GM21390 (cell line): ENCODE measurements around the gene VCAN.
"Not testable (repeated sequence)": the region's sequence is repeated elsewhere in the genome, so short reads cannot be mapped to it uniquely, and the experiment has no call there.

ENCODE experiments used
- ATAC-seq: cut with Tn5 transposase; IDR thresholded peaks from one replicate; pipeline ENCODE4 v1.9.1; 2021; ENCODE audit not compliant: unreplicated experiment

VCAN gene

DNA sequence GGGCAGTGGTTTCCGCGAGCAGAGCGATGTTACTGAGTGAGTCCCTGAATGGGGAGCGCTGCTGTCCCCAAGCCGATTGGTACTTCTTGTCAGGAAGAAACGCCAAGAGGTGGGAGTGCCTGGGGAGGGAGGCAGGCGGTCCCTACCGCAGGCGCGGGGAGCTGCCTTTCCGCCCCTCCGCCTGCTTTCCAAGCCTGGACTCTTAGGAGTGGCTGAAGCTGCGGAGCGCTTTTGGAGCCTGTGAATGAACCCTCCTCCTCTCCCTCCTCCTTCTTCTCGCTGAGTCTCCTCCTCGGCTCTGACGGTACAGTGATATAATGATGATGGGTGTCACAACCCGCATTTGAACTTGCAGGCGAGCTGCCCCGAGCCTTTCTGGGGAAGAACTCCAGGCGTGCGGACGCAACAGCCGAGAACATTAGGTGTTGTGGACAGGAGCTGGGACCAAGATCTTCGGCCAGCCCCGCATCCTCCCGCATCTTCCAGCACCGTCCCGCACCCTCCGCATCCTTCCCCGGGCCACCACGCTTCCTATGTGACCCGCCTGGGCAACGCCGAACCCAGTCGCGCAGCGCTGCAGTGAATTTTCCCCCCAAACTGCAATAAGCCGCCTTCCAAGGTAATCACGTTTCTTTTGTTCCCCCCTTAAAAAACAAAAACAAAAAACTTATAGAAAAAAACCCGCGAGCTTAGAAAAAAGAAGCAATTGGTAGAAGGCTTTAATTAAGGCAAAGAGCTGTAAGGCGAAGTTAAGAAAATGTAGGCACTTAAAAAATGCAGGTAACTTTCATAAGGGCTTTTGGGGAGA, at the start of gene VCAN:
TSS of gene VCAN (plus strand) at position 340 of the 808 bp plus-strand sequence. CDS start 11,775 bp downstream, outside the sequence.
- ATAC-seq = no peak

- ATAC-seq = no peak
Observed at GRCh38 chr5:83422284-83422683, 49.3 kb upstream of the VCAN start.

- peak; percentile 54 for ATAC-seq
Observed at GRCh38 chr5:83426855-83427254, 44.7 kb upstream of the VCAN start.

DNA sequence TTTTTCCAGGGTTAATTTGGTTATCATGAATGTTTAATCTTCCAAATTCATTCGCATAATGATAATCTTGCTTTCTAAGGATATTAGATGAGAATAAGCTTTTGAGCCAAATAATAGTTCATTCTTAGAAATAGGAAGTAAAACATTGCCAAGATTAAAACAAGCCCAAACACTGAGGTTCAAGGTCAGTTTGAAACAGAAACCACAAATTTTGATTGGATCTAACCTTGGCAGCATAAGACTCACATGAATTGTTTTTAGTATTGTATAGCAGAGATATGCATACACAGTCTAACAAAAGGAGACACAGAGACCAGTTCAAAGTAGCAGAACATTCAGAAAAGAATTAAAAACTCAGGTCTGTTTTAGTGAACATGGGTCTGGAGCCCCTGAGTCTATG, 43.4 kb upstream of the VCAN start:
- no peak for ATAC-seq

GRCh38 chr5:83428890-83429289, 42.7 kb upstream of the VCAN start:
- ATAC-seq = no peak

GRCh38 chr5:83430130-83431010, 41.2 kb upstream of the VCAN start:
- ATAC-seq = peak; percentile 61

GRCh38 chr5:83433891-83434290, 37.7 kb upstream of the VCAN start:
- ATAC-seq = no peak

- ATAC-seq = no peak
Observed at GRCh38 chr5:83434946-83435345, 36.6 kb upstream of the VCAN start.

DNA sequence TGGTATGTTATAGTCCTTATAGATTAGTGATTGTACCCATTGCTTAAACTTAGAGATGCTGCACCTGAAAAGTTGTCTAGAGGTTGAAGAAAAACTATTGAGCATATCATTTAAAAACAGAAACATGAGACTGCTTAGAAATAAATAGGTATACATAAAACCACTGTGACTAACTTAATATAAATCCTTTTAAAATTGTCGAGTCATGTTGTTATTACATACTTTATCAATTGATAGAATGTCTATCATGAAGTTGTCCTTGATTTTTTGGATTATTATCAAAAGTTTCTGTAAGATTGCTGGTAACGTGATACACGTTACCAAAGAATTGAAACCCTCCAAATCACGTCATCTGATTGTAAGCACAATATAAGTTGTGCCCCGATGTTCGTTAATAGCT, 35.3 kb upstream of the VCAN start:
- ATAC-seq = no peak

- ATAC-seq = not testable (repeated sequence)
Observed at GRCh38 chr5:83437697-83438096, 33.8 kb upstream of the VCAN start.

GRCh38 chr5:83440826-83441225, 30.7 kb upstream of the VCAN start:
- no peak for ATAC-seq

DNA sequence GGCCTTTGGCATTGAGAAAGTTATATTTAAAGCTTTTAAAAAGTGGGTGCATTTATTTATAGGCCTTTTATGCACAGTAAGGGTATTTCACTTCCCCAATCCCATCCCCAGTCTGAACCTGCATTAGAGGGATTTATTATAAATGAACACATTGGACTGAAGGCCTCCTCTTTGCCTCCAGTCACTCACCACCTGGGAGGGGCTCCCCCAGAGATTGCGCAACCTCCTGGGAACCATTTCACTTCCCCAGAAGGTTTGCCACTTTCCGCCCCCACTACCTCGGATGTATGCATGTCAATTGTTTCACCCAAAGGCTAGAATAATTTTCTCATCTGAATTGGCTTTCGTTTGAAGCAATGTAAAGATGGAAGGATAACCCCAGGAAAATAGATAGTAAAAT, 29.8 kb upstream of the VCAN start:
- ATAC-seq = peak; percentile 90

GRCh38 chr5:83443534-83443933, 28.0 kb upstream of the VCAN start:
- no peak for ATAC-seq

DNA sequence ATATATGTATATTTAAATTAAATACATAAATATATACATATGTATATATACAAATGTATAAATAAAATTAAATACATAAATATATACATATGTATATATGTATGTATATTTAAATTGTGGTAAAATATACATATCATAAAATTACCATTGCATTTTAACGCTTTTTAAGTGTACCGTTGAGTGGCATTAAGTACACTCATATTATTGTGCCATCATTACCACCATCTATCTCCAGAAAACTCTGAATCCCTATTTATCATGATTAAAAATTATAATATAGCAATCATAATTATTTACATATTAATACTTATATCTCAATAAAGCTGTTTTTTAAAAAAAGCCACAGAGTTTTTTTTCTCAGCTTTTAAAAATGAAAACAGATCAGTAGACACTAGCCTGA, 27.1 kb upstream of the VCAN start:
- no peak for ATAC-seq

GRCh38 chr5:83446253-83446947, 25.1 kb upstream of the VCAN start:
- ATAC-seq = no peak

- ATAC-seq = no peak
Observed at GRCh38 chr5:83447533-83447932, 24.0 kb upstream of the VCAN start.

DNA sequence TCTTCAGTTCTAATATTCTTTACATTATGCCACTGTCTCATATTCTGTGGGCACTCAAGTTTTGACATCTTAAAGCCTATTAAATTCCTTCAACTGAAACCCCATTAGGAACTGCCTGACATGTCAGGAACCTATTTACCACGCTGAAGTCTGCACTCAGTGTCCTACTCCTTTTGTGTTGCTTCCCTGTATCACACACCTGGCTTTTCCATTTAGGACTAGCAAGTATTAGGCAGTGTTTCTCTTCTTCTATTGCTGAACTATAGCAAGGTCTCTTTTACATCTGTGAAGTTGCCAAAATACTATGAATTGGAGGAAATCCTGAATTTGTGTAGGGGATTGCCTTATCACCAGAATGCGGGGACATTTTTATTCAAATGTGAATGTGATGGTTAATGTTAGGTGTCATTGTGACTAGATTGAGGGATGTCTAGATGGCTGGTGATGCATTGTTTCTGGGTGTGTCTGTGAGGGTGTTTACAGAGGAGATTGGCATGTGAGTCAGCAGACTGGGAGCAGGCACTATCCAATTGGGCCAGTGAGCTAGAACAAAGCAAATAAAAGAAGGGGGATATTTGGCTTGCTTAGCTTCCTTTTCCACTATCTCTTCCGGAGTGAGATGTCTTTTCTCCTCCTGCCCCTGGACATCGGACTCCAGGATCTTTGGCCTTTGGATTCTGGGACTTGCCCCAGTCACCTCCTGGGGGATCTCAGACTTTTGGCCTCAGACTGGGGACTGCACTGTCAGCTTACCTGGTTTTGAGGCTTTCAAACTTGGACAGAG, 21.2 kb upstream of the VCAN start:
- ATAC-seq = no peak

GRCh38 chr5:83450967-83451248, 20.6 kb upstream of the VCAN start:
- ATAC-seq = no peak

GRCh38 chr5:83451955-83452354, 19.6 kb upstream of the VCAN start:
- ATAC-seq = no peak

GRCh38 chr5:83453937-83454336, 17.6 kb upstream of the VCAN start:
- ATAC-seq = no peak

DNA sequence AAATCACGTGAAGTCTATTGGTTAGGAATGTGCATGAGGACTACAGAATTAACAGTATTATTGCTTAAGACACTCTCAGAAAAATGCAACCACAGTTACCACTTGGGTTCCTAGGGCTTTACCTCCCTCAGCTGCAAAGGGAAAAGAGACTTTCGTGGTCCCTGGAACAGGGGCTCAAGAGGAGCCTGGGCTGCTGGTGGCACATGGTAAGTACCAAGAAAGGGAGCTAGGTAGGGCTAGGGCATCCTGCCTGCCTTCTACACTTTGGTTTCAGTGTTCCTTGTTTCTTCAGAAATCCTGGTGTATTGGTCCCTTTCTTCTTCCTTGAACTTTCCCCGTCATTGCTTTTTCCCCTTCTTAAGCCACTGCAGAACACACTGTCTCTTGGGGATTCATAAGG, 7.3 kb upstream of the VCAN start:
- ATAC-seq = no peak
